SK-N-MC (cell line): ENCODE data around the gene TAC3.

Source experiments
- EZH2 ChIP-seq: fragments of 200-600 bp; sonication (generic); IDR thresholded peaks from one replicate; pipeline ENCODE4 v1.6.1; 2017; ENCODE audit warnings: antibody characterized with exemption
- POLR2AphosphoS5 ChIP-seq: IDR thresholded peaks from 2 replicates; pipeline ENCODE4 v1.6.1; 2012; ENCODE audit warnings: mild to moderate bottlenecking, low read depth, low read length, borderline replicate concordance

DNA sequence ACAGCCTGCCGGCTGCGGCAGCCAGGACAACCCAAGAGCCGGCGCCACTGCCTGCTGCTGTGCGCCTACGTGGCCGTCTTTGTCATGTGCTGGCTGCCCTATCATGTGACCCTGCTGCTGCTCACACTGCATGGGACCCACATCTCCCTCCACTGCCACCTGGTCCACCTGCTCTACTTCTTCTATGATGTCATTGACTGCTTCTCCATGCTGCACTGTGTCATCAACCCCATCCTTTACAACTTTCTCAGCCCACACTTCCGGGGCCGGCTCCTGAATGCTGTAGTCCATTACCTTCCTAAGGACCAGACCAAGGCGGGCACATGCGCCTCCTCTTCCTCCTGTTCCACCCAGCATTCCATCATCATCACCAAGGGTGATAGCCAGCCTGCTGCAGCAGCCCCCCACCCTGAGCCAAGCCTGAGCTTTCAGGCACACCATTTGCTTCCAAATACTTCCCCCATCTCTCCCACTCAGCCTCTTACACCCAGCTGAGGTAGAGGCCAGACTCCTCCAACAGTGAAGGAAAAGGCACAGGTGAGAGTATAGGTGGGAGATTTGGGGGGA, 20.3 kb downstream of the TAC3 start:
- no peak for TF ChIP-seq POLR2AphosphoS5
- TF ChIP-seq EZH2, result no peak
